ENCODE results near the gene GID8. TPM values are rescaled to one million over a fixed set of nuclear protein-coding genes. Genes with fewer than 3 reads are reported as not detected.

GID8 gene
- total and polyA plus RNA-seq, 4 donors, result 11.0 to 35.4 (median 23.7) TPM

- peaks cover 0 to 39% (median 23%) of the 10 kb centered on the region in 3 donors for H3K27me3 ChIP-seq (ENCODE audit: control insufficient read depth in 3 of 3, insufficient read depth in 3 of 3, low read length in 2 of 3)
- DNase-seq, result no peak
- peaks cover 0 to 2% (median 0%) of the 10 kb centered on the region in 4 donors for H3K9me3 ChIP-seq (ENCODE audit: control insufficient read depth in 4 of 4, insufficient read depth in 3 of 4, low read length in 3 of 4)
- WGBS, 2 donors, result 22 to 32% methylated on average over 19 of the region's 19 CpGs
- no peak for ATAC-seq (ENCODE audit: insufficient read depth, low FRiP score)
- no peaks in the 10 kb centered on the region for H3K36me3 ChIP-seq (ENCODE audit: control insufficient read depth in 4 of 4, insufficient read depth in 4 of 4, low read length in 4 of 4)
- H3K4me3 ChIP-seq, result no peak overlapping the region
- no peaks in the 10 kb centered on the region for H3K4me1 ChIP-seq (ENCODE audit: control insufficient read depth in 5 of 5, insufficient read depth in 5 of 5, low read length in 5 of 5)
- no peak overlapping the region for H3K9ac ChIP-seq (ENCODE audit: insufficient read depth in 1 of 2, low read length in 2 of 2)
- TF ChIP-seq CTCF (IDR thresholded peaks at IDR 0.05; ENCODE audit: control extremely low read depth, extremely low read depth), result no peak
- H3K27ac ChIP-seq (ENCODE audit: low read depth in 1 of 2, low read length in 1 of 2), result no peak overlapping the region
Observed at GRCh38 chr20:62980380-62980960, 42.5 kb downstream of the GID8 start.

GRCh38 chr20:62980970-62981369, 43.0 kb downstream of the GID8 start:
- ATAC-seq (ENCODE audit: insufficient read depth, low FRiP score) (no peak), DNase-seq (peak in 2 of 3 donors; percentile 47)
- Histone ChIP-seq H3K27me3 (ENCODE audit: control insufficient read depth in 3 of 3, insufficient read depth in 3 of 3, low read length in 2 of 3) (peaks cover 0 to 34% (median 20%) of the 10 kb centered on the region in 3 donors), H3K4me3 (no peak overlapping the region), H3K4me1 (ENCODE audit: control insufficient read depth in 5 of 5, insufficient read depth in 5 of 5, low read length in 5 of 5) (no peaks in the 10 kb centered on the region), H3K36me3 (ENCODE audit: control insufficient read depth in 4 of 4, insufficient read depth in 4 of 4, low read length in 4 of 4) (no peaks in the 10 kb centered on the region), H3K9me3 (ENCODE audit: control insufficient read depth in 4 of 4, insufficient read depth in 3 of 4, low read length in 3 of 4) (peaks cover 0 to 3% (median 0%) of the 10 kb centered on the region in 4 donors), H3K9ac (ENCODE audit: insufficient read depth in 1 of 2, low read length in 2 of 2) (no peak overlapping the region), H3K27ac (ENCODE audit: low read depth in 1 of 2, low read length in 1 of 2) (no peak overlapping the region)
- WGBS, 2 donors, result 5 to 10% methylated on average over 27 of the region's 28 CpGs
- TF ChIP-seq CTCF (IDR thresholded peaks at IDR 0.05; ENCODE audit: control extremely low read depth, extremely low read depth), result no peak

- ATAC-seq (ENCODE audit: insufficient read depth, low FRiP score) (no peak), DNase-seq (no peak)
- peaks cover 0 to 24% (median 14%) of the 10 kb centered on the region in 3 donors for H3K27me3 ChIP-seq (ENCODE audit: control insufficient read depth in 3 of 3, insufficient read depth in 3 of 3, low read length in 2 of 3)
- H3K4me1 ChIP-seq (ENCODE audit: control insufficient read depth in 5 of 5, insufficient read depth in 5 of 5, low read length in 5 of 5), result no peaks in the 10 kb centered on the region
- 52 to 55% methylated on average over 19 to 21 of the region's 21 CpGs for WGBS, 2 donors
- no peak for TF ChIP-seq CTCF (IDR thresholded peaks at IDR 0.05; ENCODE audit: control extremely low read depth, extremely low read depth)
- H3K9me3 ChIP-seq (ENCODE audit: control insufficient read depth in 4 of 4, insufficient read depth in 3 of 4, low read length in 3 of 4), result peaks cover 0 to 4% (median 0%) of the 10 kb centered on the region in 4 donors
- no peak overlapping the region for H3K4me3 ChIP-seq
- H3K36me3 ChIP-seq (ENCODE audit: control insufficient read depth in 4 of 4, insufficient read depth in 4 of 4, low read length in 4 of 4), result no peaks in the 10 kb centered on the region
- H3K27ac ChIP-seq (ENCODE audit: low read depth in 1 of 2, low read length in 1 of 2), result no peak overlapping the region
- no peak overlapping the region for H3K9ac ChIP-seq (ENCODE audit: insufficient read depth in 1 of 2, low read length in 2 of 2)
Observed at GRCh38 chr20:62982124-62983075, 44.5 kb downstream of the GID8 start.

Data from lung (tissue), 12 donors.